ENCODE data around the gene DIP2A. TPM values are rescaled to one million over a fixed set of nuclear protein-coding genes. Genes with fewer than 3 reads are reported as not detected.

The DIP2A gene
- total RNA-seq, 1 experiment from 2014 or later, result 22.9 TPM

DNA sequence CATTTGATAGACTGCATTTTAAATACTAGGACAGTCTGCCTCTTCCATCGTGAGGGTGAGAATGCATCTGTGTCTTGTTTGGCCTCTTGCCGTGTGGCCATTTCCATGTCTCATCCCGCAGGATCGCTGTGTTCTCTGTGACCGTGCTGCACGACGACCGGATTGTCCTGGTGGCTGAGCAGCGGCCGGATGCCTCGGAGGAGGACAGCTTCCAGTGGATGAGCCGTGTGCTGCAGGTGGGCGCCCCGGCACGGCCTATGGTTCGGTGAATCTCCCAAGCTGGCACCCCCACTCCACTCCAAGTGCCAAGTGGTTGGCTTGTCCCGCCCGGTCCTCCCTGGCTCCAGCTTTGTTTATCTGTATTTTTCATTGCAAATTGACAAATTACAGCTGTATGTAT is 91.0 kb downstream of the DIP2A start:
- Histone ChIP-seq H3K4me3 (ENCODE audit: low read depth in 2 of 2, low read length in 2 of 2) (no peak overlapping the region), H3K9me3 (ENCODE audit: control insufficient read depth, insufficient read depth, low read depth, low read length) (no peaks in the 10 kb centered on the region), H3K4me1 (ENCODE audit: control insufficient read depth, insufficient read depth, low read length) (no peaks in the 10 kb centered on the region), H3K27ac (ENCODE audit: low read length) (no peak overlapping the region), H3K36me3 (ENCODE audit: control insufficient read depth, insufficient read depth, low read length) (no peaks in the 10 kb centered on the region; the same call in 1 of the 2 replicates), H3K27me3 (ENCODE audit: control insufficient read depth, insufficient read depth, low read length) (no peaks in the 10 kb centered on the region)
- ATAC-seq (no peak), DNase-seq (ENCODE audit: low read depth, low spot score) (no peak)
- intact Hi-C loops (cut with micrococcal nuclease; ENCODE audit: unreplicated experiment) (no loop called here), in situ Hi-C loops (cut with HindIII; ENCODE audit: low pct_unique_long_range_greater_than_20kb, low sequenced_read_pairs) (no loop called here)
- no TSS peak for BruUV-seq (replicated peaks)
- CTCF ChIA-PET, result no interaction called here
- TF ChIP-seq, protein P1, sequence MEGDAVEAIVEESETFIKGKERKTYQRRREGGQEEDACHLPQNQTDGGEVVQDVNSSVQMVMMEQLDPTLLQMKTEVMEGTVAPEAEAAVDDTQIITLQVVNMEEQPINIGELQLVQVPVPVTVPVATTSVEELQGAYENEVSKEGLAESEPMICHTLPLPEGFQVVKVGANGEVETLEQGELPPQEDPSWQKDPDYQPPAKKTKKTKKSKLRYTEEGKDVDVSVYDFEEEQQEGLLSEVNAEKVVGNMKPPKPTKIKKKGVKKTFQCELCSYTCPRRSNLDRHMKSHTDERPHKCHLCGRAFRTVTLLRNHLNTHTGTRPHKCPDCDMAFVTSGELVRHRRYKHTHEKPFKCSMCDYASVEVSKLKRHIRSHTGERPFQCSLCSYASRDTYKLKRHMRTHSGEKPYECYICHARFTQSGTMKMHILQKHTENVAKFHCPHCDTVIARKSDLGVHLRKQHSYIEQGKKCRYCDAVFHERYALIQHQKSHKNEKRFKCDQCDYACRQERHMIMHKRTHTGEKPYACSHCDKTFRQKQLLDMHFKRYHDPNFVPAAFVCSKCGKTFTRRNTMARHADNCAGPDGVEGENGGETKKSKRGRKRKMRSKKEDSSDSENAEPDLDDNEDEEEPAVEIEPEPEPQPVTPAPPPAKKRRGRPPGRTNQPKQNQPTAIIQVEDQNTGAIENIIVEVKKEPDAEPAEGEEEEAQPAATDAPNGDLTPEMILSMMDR (IDR thresholded peaks at IDR 0.05), result no peak
- TF ChIP-seq SIN3A (IDR thresholded peaks at IDR 0.05; ENCODE audit: borderline replicate concordance, insufficient read depth, low read depth, low read length), result no peak
- TF ChIP-seq, protein P2, sequence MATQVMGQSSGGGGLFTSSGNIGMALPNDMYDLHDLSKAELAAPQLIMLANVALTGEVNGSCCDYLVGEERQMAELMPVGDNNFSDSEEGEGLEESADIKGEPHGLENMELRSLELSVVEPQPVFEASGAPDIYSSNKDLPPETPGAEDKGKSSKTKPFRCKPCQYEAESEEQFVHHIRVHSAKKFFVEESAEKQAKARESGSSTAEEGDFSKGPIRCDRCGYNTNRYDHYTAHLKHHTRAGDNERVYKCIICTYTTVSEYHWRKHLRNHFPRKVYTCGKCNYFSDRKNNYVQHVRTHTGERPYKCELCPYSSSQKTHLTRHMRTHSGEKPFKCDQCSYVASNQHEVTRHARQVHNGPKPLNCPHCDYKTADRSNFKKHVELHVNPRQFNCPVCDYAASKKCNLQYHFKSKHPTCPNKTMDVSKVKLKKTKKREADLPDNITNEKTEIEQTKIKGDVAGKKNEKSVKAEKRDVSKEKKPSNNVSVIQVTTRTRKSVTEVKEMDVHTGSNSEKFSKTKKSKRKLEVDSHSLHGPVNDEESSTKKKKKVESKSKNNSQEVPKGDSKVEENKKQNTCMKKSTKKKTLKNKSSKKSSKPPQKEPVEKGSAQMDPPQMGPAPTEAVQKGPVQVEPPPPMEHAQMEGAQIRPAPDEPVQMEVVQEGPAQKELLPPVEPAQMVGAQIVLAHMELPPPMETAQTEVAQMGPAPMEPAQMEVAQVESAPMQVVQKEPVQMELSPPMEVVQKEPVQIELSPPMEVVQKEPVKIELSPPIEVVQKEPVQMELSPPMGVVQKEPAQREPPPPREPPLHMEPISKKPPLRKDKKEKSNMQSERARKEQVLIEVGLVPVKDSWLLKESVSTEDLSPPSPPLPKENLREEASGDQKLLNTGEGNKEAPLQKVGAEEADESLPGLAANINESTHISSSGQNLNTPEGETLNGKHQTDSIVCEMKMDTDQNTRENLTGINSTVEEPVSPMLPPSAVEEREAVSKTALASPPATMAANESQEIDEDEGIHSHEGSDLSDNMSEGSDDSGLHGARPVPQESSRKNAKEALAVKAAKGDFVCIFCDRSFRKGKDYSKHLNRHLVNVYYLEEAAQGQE (IDR thresholded peaks at IDR 0.05; ENCODE audit: insufficient read depth in 1 of 2, low read depth in 2 of 2, low read length in 1 of 2), result no peak
- TF ChIP-seq POLR2AphosphoS5 (IDR thresholded peaks at IDR 0.05; ENCODE audit: low read depth, low read length), result no peak
- no peak for TF ChIP-seq TCF7L2 (IDR thresholded peaks at IDR 0.05; ENCODE audit: low read depth, low read length)
- POLR2A ChIA-PET, result no interaction called here

DNA sequence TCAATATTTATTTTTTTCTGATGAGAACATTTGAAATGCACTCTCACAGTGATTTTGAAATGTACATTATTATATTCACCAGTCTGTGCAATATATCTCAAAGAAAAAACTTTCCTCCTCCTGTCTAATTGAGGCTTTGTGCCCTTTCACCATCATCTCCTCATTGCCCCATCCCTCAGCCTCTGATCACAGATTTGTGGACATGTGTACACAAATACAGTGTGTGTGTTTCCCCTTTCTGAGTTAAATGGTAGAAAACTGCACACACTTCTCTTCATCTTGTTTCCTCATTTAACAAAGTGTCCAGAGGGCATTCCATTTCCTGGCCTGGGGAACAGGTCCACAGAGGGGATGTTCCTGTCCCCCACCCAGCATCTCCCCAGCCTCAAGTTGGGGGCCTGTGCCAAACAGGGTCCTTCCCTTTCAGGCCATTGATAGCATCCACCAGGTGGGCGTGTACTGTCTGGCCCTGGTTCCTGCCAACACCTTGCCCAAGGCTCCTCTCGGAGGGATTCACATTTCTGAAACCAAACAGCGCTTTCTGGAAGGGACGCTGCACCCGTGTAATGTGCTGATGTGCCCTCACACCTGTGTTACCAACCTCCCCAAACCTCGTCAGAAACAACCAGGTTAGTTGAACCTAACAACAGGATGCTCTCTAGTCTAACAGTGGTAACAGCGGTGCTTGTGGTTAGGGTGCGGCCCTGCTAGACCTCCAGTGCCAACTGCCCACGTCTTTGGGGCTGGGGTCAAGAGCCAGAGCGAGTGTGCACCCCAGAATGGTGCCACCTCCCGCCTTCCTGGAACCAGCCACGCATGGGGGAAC is 91.6 kb downstream of the DIP2A start:
- intact Hi-C loops (cut with micrococcal nuclease; ENCODE audit: unreplicated experiment), result no loop called here
- H3K36me3 ChIP-seq (ENCODE audit: control insufficient read depth, insufficient read depth, low read length), result no peaks in the 10 kb centered on the region; the same call in 1 of the 2 replicates
- no peaks in the 10 kb centered on the region for H3K27me3 ChIP-seq (ENCODE audit: control insufficient read depth, insufficient read depth, low read length)
- no peaks in the 10 kb centered on the region for H3K9me3 ChIP-seq (ENCODE audit: control insufficient read depth, insufficient read depth, low read depth, low read length)
- no peak overlapping the region for H3K4me3 ChIP-seq (ENCODE audit: low read depth in 2 of 2, low read length in 2 of 2)
- TF ChIP-seq POLR2AphosphoS5 (IDR thresholded peaks at IDR 0.05; ENCODE audit: low read depth, low read length) (no peak), TCF7L2 (IDR thresholded peaks at IDR 0.05; ENCODE audit: low read depth, low read length) (no peak), SIN3A (IDR thresholded peaks at IDR 0.05; ENCODE audit: borderline replicate concordance, insufficient read depth, low read depth, low read length) (no peak)
- TF ChIP-seq, protein P1 (IDR thresholded peaks at IDR 0.05), result no peak
- TF ChIP-seq, protein P2 (IDR thresholded peaks at IDR 0.05; ENCODE audit: insufficient read depth in 1 of 2, low read depth in 2 of 2, low read length in 1 of 2), result no peak
- H3K27ac ChIP-seq (ENCODE audit: low read length), result no peak overlapping the region
- ChIA-PET CTCF (no interaction called here), POLR2A (no interaction called here)
- no peaks in the 10 kb centered on the region for H3K4me1 ChIP-seq (ENCODE audit: control insufficient read depth, insufficient read depth, low read length)
- BruUV-seq (replicated peaks), result no TSS peak
- in situ Hi-C loops (cut with HindIII; ENCODE audit: low pct_unique_long_range_greater_than_20kb, low sequenced_read_pairs), result no loop called here
- ATAC-seq (no peak), DNase-seq (ENCODE audit: low read depth, low spot score) (no peak)
